EH (cell line): Measurements from ENCODE around the gene DDIAS.
"Not testable (repeated sequence)": the region's sequence is repeated elsewhere in the genome, so short reads cannot be mapped to it uniquely, and the experiment has no call there.

Experiments
- DNase-seq: peaks from one replicate; pipeline ENCODE4 v3.0.0-alpha.2; 2015; ENCODE audit warnings: low read depth

Gene DDIAS

GRCh38 chr11:82889133-82890001, 12.2 kb upstream of the DDIAS start:
- no peak for DNase-seq

- DNase-seq = no peak
Measured at GRCh38 chr11:82890002-82890341, 11.6 kb upstream of the DDIAS start.

- no peak for DNase-seq
Measured at GRCh38 chr11:82890936-82891335, 10.6 kb upstream of the DDIAS start.

GRCh38 chr11:82892611-82893169, 8.8 kb upstream of the DDIAS start:
- DNase-seq = no peak

- DNase-seq = no peak
Measured at GRCh38 chr11:82895437-82896091, 6.0 kb upstream of the DDIAS start.

GRCh38 chr11:82896183-82896582, 5.4 kb upstream of the DDIAS start:
- no peak for DNase-seq

GRCh38 chr11:82898241-82898640, 3.3 kb upstream of the DDIAS start:
- DNase-seq = no peak

- DNase-seq = no peak
Measured at GRCh38 chr11:82899186-82899820, 2.2 kb upstream of the DDIAS start.

- no peak for DNase-seq
Measured at GRCh38 chr11:82899957-82900276, 1.6 kb upstream of the DDIAS start.

GRCh38 chr11:82900277-82901164, 1.0 kb upstream of the DDIAS start, which contains the start of gene PRCP:
Gene PRCP, minus strand, starts transcription at chr11:82900430. Its CDS starts 28 bp downstream, at chr11:82900402.
- DNase-seq = peak; percentile 92

GRCh38 chr11:82901922-82902485, 468 bp downstream of the DDIAS start:
- no peak for DNase-seq

- DNase-seq = no peak
Measured at GRCh38 chr11:82902880-82903279, 1.3 kb downstream of the DDIAS start.

GRCh38 chr11:82903843-82904586, 2.5 kb downstream of the DDIAS start:
- no peak for DNase-seq

GRCh38 chr11:82906236-82906635, 4.7 kb downstream of the DDIAS start:
- DNase-seq = peak; percentile 50

- DNase-seq = peak; percentile 9
Measured at GRCh38 chr11:82906931-82907330, 5.4 kb downstream of the DDIAS start.

- no peak for DNase-seq
Measured at GRCh38 chr11:82907371-82907770, 5.8 kb downstream of the DDIAS start.

GRCh38 chr11:82908311-82908710, 6.8 kb downstream of the DDIAS start:
- DNase-seq = no peak

GRCh38 chr11:82909015-82909640, 7.6 kb downstream of the DDIAS start:
- DNase-seq = peak; percentile 22

- DNase-seq = not testable (repeated sequence)
Measured at GRCh38 chr11:82919786-82920185, 18.2 kb downstream of the DDIAS start.

GRCh38 chr11:82920227-82920626, 18.7 kb downstream of the DDIAS start:
- DNase-seq = not testable (repeated sequence)
